NCI-H2107 treated with DMSO at 0.1 percent for 48 hours (cell line): ENCODE data around the gene POLR3F.
"Not testable (repeated sequence)": the region's sequence is repeated elsewhere in the genome, so short reads cannot be mapped to it uniquely, and the experiment has no call there.

Source experiments
- DNase-seq: peaks from one replicate; lab custom pipeline; 2025; ENCODE audit not compliant: unreplicated experiment; lab: John Stamatoyannopoulos, UW

POLR3F gene

DNA sequence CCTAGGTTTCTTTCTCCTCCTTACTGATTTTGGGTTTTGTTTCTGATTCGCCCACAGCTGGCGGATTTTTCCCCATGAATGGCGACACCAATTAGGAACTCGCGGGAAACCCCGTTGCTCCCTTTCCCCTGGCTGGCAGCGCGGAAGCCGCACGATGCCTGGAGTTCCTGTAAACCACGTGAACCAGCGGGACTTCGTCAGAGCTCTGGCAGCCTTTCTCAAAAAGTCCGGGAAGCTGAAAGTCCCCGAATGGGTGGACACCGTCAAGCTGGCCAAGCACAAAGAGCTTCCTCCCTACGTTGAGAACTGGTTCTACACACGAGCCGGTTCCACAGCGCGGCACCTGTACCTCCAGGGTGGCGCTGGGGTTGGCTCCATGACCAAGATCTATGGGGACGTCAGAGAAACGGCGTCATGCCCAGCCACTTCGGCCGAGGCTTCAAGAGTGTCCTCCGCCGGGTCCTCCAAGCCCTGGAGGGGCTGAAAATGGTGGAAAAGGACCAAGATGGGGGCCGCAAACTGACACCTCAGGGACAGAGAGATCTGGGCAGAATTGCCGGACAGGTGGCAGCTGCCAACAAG is 37.4 kb downstream of the POLR3F start:
- no peak for DNase-seq

DNA sequence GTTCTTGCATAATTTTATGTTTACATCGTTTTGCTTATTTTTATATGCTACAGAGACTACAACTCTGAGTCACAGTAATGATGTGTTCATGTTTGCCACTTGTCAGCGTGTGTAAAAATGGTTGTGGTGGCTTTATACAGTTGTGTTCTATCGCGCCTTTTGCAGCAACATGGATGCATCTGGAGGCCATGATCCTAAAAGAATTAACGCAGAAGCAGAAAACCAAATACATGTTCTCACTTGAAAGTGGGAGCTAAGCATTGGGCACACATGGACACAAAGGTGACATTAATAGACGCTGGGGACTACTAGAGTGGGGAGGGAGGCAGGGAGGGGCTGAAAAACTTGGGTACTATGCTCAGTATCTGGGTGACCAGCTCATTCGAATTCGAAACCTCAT is 39.6 kb downstream of the POLR3F start:
- peak; percentile 18 for DNase-seq

DNA sequence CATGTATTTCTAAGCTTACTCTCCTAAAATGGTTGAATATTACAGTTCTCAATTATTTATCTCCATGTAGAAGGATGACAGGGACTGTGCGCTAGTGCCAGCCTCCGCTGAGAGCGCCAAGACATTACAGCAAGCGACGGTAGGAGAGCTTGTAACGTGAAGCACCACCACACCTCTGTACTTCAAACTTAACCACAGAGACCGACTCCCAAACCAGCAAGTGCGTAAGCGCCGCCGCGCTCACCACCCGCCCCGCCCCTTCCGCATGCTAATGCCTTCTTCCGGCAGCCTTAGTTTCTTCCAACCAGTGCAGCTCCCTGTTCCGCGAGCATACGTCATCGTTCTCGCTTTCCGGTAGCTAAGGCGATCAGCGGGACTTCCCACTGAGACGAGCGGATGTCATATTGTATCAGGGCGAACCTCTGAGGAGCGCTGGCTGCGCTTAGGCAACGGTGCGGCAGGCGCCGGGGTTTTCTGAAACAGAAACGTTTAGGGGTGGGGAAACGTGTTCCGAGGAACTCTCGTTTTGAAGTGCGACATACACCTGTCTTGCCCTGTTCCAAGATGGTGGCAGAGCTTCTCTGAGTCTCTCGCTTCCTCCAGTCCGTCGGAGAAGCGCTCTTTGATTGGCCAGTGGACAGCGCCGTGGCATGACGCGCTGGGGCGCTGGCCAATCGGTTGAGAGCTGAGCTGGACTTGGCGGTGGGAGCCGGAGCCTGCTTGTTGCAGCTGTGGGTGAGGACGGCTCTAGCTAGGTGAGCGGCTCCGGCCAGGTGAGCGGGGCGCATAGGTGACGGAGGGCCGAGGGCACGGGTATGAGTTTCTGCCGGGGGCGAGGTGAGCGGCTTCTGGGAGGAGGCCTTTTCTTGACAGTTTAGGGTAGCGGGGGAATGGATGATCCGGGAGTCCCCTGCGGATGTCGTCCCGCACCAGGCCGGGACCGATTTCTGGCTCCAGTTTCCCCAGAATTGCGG is 40.3 kb downstream of the POLR3F start, which contains the start of gene SEC23B:
SEC23B (plus strand) TSS at position 723 of the 974 bp plus-strand sequence. CDS start 2,896 bp downstream, outside the sequence.
- DNase-seq = peak; percentile 90

DNA sequence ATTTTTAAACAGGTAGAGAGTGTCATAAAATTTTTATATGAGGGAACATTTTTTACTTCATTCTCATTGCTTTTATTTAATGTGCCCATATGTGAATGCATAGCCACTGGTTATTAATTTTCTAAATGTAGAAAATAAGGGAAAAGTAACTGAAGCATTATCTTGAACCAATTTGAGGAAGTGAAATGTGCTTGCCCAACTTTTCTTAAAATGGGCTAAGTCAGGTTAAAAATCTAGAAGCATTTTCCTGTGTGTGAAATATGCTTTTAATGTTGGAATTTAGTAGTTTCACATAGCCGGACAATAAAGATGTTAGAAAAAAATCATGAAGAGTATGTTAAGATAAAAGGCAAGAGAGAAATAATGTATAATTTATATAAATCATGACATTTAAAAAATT is 44.4 kb downstream of the POLR3F start:
- DNase-seq = no peak

DNA sequence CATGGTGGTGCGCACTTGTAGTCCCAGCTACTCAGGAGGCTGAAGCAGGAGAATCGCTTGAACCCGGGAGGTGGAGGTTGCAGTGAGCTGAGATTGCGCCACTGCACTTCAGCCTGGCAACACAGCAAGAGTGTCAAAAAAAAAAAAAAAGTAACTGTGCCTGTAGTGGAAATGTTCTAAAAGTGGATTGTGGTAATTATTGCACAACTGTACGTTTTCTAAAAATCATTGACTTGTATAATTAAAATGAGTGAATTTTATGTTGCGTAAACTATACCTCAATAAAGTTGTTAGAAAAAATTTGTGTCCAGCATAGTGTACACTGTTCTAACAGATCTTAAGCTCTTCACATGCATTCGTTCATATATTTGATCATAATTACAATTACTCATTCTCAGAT is 46.0 kb downstream of the POLR3F start:
- DNase-seq = no peak

DNA sequence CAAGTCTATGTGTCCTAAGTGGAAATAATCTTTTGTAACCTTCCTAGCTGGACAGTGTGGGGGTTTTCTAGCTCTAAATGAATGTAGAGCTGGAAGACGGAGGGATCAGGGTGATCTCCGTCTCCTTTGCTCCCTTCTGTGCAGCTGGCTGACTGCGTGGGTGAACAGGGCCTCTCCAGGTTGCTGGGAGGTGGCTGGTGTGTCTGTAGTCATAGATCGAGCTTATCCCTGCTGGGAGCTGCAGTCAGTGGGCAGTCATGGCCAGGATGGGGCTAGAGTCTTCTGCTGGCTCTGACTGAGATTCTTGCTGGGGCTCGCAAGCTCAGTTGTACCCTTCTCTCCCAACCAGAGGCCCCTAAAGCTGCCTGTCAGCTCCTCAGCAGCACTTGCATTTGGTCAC is 46.9 kb downstream of the POLR3F start:
- no peak for DNase-seq

DNA sequence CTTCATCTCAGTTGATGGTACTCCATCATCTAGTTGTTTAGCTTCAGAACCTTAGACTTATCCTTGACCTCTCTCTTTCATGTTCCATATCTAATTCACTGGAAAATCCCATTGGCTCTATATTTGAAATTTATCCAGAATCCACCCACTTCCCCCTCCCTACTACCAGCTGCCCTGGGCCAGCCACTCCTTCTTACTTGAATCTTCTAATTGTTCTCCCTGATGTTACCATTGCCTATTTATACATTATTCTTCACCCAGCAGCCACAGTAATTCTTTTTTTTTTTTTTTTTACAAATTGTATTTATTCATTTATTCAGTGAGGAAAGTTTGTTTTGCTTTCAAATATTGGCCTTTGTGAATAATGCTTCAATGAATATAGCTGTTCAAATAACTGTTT is 48.8 kb downstream of the POLR3F start:
- DNase-seq = no peak

DNA sequence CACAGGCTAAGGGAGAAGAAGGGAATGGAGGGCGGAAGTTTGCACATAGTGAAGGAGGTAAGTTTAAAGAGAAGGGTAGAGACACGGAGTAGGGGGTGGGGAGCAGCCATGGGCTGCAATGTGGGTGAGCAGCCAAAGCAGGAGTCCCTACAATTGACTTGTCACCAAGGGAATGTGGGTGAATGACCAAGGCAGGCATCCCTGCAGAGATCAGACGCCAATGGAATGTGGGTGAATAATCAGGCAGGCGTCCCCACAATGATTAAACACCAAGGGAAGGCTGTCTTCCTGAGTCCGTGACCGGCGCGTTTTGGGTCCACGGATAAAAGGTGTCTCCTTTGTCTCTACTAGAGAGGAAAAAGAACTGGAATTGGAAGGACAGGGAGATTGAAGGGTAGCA is 54.9 kb downstream of the POLR3F start:
- DNase-seq = not testable (repeated sequence)

DNA sequence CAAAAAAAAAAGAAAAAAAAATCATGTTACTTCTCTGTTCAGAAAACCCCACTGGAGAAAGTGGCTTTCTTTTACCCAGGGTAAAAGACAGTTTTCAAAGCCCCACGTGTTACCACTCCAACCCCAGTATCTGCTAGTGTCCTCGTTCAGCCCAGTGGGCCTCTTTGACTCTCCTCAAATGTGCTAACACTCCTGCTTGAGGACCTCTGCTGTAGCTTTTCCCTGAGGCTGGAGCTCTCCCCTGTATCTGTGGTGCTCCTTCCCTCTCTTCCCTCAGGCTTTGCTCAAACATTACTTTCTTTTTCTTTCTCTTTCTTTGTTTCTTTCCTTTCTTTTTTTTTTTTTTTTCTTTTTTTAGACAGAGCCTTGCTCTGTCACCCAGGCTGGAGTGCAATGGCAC is 55.9 kb downstream of the POLR3F start:
- DNase-seq = no peak

DNA sequence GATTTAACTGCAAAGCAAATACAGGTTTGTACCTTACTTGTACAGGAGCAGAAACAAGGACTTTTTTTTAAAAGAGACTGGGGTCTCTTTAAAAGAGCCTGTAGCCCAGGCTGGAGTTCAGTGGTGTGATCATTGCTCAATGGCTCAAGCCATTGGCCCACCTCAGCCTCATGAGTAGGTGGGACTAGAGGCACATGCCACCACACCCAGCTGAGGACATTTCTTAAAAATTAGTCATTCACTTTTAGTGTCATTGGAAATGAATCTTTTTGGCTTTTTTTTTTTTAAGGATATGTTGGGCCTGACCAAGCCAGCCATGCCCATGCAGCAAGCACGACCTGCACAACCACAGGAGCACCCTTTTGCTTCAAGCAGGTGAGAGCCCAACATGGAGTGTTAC is 57.5 kb downstream of the POLR3F start:
- no peak for DNase-seq

DNA sequence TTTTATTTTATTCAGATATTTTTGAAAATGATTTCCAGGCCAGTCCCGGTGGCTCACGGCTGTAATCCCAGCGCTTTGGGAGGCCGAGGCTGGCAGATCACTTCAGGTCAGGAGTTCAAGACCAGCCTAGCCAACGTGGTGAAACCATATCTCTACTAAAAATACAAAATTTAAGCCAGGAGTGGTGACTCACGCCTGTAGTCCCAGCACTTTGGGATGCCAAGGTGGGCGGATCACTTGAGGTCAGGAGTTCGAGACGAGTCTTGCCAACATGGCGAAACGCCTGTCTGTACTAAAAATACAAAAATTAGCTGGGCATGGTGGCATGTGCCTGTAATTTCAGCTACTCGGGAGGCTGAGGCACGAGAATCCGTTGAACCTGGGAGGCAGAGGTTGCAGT is 59.6 kb downstream of the POLR3F start:
- not testable (repeated sequence) for DNase-seq

DNA sequence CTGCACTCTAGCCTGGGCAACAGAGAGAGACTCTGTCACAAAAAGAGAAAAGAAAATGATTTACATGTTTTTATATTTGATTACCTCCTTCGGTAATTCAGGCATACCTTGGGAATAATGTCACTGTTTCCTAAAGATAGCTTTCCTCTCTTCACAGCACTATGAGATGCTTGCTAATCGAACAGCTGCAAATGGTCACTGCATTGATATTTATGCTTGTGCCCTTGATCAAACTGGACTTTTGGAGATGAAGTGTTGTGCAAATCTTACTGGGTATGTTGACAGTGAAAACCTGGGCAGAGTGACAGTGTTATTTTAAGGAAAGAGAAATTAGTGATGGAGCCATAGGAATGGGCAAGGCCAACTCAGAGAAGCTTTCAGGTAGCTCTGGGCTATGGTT is 60.1 kb downstream of the POLR3F start:
- no peak for DNase-seq

DNA sequence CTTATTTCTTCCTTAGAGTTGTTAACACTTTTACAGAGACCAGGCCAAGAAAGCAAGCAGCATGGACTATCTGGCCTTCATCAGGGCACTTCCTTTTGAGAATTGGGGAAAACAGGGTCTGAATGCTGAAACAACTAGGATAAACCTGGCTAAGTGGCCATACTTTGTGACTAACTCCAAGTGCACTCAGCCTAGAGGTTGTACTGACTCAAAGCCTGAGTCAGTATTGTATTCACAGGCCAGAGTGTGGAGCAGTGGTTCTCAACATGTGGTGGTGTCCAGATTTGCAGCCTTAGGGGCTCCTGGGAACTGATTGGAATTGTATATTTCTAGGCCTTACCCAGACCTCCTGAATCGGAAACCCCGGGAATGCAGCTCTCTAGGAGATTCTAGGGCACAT is 60.6 kb downstream of the POLR3F start:
- DNase-seq = no peak

DNA sequence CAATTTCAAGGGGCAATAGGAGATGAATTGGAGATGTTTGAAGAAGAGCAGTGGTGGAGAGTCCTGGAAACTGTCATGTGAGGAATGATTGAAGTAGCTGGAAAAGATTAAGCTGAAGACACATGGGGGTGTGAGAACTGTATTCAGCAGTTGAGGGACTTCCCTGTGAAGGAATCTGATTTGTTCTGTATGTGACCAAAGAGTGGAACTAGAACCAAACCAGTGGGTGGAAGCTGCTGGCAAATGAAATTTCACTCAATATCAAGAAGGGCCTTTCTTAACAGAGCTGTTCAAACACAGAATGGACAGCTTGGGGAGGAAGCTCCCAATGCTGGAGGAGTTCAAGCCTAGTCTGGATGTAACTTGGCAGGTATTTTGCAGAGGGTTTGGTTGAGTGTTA is 61.9 kb downstream of the POLR3F start:
- no peak for DNase-seq

DNA sequence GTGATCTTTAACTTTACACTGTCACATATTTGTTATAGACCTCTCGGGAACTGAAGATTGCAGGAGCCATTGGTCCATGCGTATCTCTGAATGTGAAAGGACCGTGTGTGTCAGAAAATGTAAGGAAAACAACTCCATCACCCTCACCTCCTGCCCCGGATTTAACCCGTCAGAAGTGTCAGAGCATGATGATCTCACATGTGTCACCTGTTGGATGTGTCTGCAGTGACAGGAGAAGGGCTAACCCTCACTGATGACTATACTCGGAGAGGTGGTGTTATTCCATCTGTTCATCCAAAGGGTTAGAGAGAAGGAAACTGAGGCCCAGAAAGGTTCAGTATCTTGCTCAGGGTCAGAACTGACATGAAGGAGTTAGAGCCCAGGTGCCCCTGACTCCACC is 65.4 kb downstream of the POLR3F start:
- DNase-seq = no peak

DNA sequence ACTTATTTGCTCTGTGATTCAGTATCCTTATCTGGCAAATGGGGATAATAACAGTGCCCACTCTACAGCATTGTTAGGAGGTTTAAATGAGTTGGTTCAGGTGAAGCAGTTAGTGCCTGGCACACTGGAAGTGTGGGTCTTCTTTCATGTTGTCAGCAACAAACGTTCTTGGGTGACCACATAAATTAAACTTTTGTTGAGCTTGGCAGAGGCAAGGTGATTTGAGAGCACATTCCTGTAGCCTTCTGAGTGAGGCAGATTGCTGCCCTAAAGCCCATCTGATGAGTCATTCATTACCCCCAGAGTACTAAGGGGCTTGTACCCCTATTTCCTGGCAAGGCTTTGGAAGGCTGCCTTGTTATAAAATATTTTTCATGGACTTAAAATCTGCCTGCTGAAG is 66.3 kb downstream of the POLR3F start:
- no peak for DNase-seq

DNA sequence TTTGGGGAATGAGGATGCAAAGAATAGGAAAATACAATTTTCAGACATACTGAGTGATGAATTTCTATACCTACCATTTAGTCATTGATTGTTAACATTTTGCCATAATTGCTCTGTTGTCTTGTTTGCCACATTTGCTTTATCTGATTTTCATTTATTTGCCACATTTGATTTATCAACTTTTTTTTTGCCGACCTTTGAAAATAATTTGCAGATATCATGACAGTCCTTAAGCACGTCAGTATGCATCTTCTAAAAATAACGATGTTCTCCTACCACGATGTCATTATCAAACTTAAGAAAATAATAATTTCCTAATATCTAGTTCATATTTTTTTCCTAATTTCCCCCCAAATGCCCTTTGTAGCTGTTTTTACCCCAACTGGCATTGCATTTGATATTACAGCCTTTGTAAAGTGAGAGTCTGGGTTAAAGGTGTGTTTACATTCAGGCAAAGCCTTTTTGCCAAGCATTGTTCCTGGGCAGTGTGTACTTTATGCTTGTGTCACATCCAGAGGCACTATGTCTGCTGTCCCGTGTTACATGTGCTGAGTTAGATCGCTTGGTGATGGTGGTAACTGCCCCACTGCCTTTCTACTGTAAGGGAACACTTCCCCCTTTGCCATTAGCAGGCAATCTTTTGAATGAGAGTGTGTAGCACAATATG is 66.9 kb downstream of the POLR3F start:
- no peak for DNase-seq
